CD4-positive, alpha-beta T cell treated with Interleukin-1 beta for 1 hour (primary cell): ENCODE data around the gene ELFN2.
"Not testable (repeated sequence)": the region's sequence is repeated elsewhere in the genome, so short reads cannot be mapped to it uniquely, and the experiment has no call there.

ENCODE experiments used
- DNase-seq, 2 donors: peaks; one replicate each; pipeline ENCODE4 v3.0.0-alpha.2; 2020 to 2022

The ELFN2 gene

GRCh38 chr22:37427135-37427710 is at the start of gene ELFN2:
Gene ELFN2 (minus strand): TSS chr22:37427479. CDS start chr22:37375534, 51,945 bp downstream.
- no peak for DNase-seq

- DNase-seq = no peak
These were observed 49.4 kb upstream of the ELFN2 start for GRCh38 chr22:37476389-37477329.

- no peak for DNase-seq
These were observed 47.3 kb upstream of the ELFN2 start for GRCh38 chr22:37474447-37475090.

GRCh38 chr22:37473437-37473946 is 46.2 kb upstream of the ELFN2 start:
- DNase-seq = no peak

GRCh38 chr22:37472418-37473006 is 45.2 kb upstream of the ELFN2 start:
- DNase-seq = peak; percentile 45 to 52

- DNase-seq = no peak
These were observed 44.6 kb upstream of the ELFN2 start for GRCh38 chr22:37471727-37472417.

- DNase-seq = no peak
These were observed 42.8 kb upstream of the ELFN2 start for GRCh38 chr22:37470087-37470445.

- DNase-seq = no peak
These were observed 42.3 kb upstream of the ELFN2 start for GRCh38 chr22:37469416-37470086.

GRCh38 chr22:37468201-37468695 is 41.0 kb upstream of the ELFN2 start:
- not testable (repeated sequence) for DNase-seq

GRCh38 chr22:37467391-37467955 is 40.2 kb upstream of the ELFN2 start:
- DNase-seq = no peak

GRCh38 chr22:37464181-37464580 is 36.9 kb upstream of the ELFN2 start:
- DNase-seq = no peak

- DNase-seq = no peak
These were observed 35.7 kb upstream of the ELFN2 start for GRCh38 chr22:37462983-37463382.

- DNase-seq = no peak
These were observed 35.2 kb upstream of the ELFN2 start for GRCh38 chr22:37462436-37462835.

GRCh38 chr22:37461961-37462360 is 34.7 kb upstream of the ELFN2 start:
- DNase-seq = no peak

- no peak for DNase-seq
These were observed 33.4 kb upstream of the ELFN2 start for GRCh38 chr22:37460684-37461083.

- no peak for DNase-seq
These were observed 31.9 kb upstream of the ELFN2 start for GRCh38 chr22:37459206-37459605.

GRCh38 chr22:37457093-37457893 is 30.0 kb upstream of the ELFN2 start:
- DNase-seq = peak; percentile 76 to 81

GRCh38 chr22:37456346-37456745 is 29.1 kb upstream of the ELFN2 start:
- no peak for DNase-seq

GRCh38 chr22:37455896-37456295 is 28.6 kb upstream of the ELFN2 start:
- DNase-seq = no peak

GRCh38 chr22:37454857-37455686 is 27.8 kb upstream of the ELFN2 start:
- no peak for DNase-seq
